Neutrophil (primary cell): ENCODE data around the gene PFN1.
A peak's percentile ranks its signal among the peaks of the same experiment; 100 is the strongest.
"Not testable (repeated sequence)": the region's sequence is repeated elsewhere in the genome, so short reads cannot be mapped to it uniquely, and the experiment has no call there.

ENCODE experiments used
- H3K27ac ChIP-seq: fragments of 200-600 bp; sonication (generic); 2 replicates; pipeline ENCODE4 v1.5.1; 2016; ENCODE audit warnings: mild to moderate bottlenecking, moderate library complexity
- H3K27me3 ChIP-seq: fragments of 200-600 bp; sonication (generic); 2 replicates; pipeline ENCODE4 v1.6.0; 2016; ENCODE audit warnings: mild to moderate bottlenecking
- H3K36me3 ChIP-seq: fragments of 200-600 bp; sonication (generic); 2 replicates; pipeline ENCODE4 v1.5.1; 2017
- H3K4me1 ChIP-seq, 2 experiments: fragments of 200-600 bp in 1 of 2; sonication (generic) in 1 of 2; 1 replicate in 1 of 2; 2 replicates in 1 of 2; pipeline versions ENCODE4 v1.5.1 to v1.6.1; 2013 to 2016; ENCODE audit warnings: low read depth in 1 of 2, low read length in 1 of 2, mild to moderate bottlenecking in 1 of 2, moderate library complexity in 1 of 2; ENCODE audit not compliant: control insufficient read depth in 1 of 2, insufficient read depth in 1 of 2
- H3K4me3 ChIP-seq, 2 experiments: fragments of 200-600 bp in 1 of 2; sonication (generic) in 1 of 2; 1 replicate in 1 of 2; 2 replicates in 1 of 2; pipeline ENCODE4 v1.5.1; 2013 to 2016; ENCODE audit warnings: low read depth in 1 of 2, low read length in 1 of 2, mild to moderate bottlenecking in 1 of 2, moderate library complexity in 1 of 2
- H3K9me3 ChIP-seq: fragments of 200-600 bp; sonication (generic); 2 replicates; pipeline ENCODE4 v1.5.1; 2016
- CTCF ChIP-seq: fragments of 200-600 bp; sonication (generic); IDR thresholded peaks from 2 replicates; pipeline ENCODE4 v1.5.1; 2016; ENCODE audit warnings: antibody characterized with exemption

The PFN1 gene

GRCh38 chr17:4921320-4921719 lies 27.0 kb downstream of the PFN1 start:
- Histone ChIP-seq H3K4me1 (peaks cover 9 to 11% of the 10 kb centered on the region in 2 experiments), H3K4me3 (no peak overlapping the region), H3K36me3 (no peaks in the 10 kb centered on the region), H3K27me3 (no peaks in the 10 kb centered on the region), H3K9me3 (no peaks in the 10 kb centered on the region), H3K27ac (no peak overlapping the region)
- TF ChIP-seq CTCF: no peak

- H3K9me3 ChIP-seq: no peaks in the 10 kb centered on the region
- TF ChIP-seq CTCF: no peak
- H3K27me3 ChIP-seq: no peaks in the 10 kb centered on the region
- H3K27ac ChIP-seq: peak overlapping the region; percentile 39
- peaks cover 9 to 11% of the 10 kb centered on the region in 2 experiments for H3K4me1 ChIP-seq
- H3K4me3 ChIP-seq: no peak overlapping the region
- no peaks in the 10 kb centered on the region for H3K36me3 ChIP-seq
These were observed 27.8 kb downstream of the PFN1 start for GRCh38 chr17:4920351-4921048.

- no peak for TF ChIP-seq CTCF
- Histone ChIP-seq H3K4me3 (no peak overlapping the region), H3K36me3 (no peaks in the 10 kb centered on the region), H3K27ac (peak overlapping the region; percentile 39), H3K4me1 (peaks cover 9 to 11% of the 10 kb centered on the region in 2 experiments), H3K9me3 (no peaks in the 10 kb centered on the region), H3K27me3 (no peaks in the 10 kb centered on the region)
These were observed 28.8 kb downstream of the PFN1 start for GRCh38 chr17:4919511-4920047.

GRCh38 chr17:4914551-4914950 lies 33.8 kb downstream of the PFN1 start:
- H3K9me3 ChIP-seq, H3K4me3 ChIP-seq, H3K4me1 ChIP-seq, H3K27ac ChIP-seq, H3K36me3 ChIP-seq, H3K27me3 ChIP-seq: not testable (repeated sequence)

GRCh38 chr17:4913994-4914393 lies 34.3 kb downstream of the PFN1 start:
- H3K4me3 ChIP-seq: no peak overlapping the region
- TF ChIP-seq CTCF: no peak
- no peaks in the 10 kb centered on the region for H3K9me3 ChIP-seq
- peaks cover 4 to 5% of the 10 kb centered on the region in 2 experiments for H3K4me1 ChIP-seq
- no peak overlapping the region for H3K27ac ChIP-seq
- no peaks in the 10 kb centered on the region for H3K36me3 ChIP-seq
- no peaks in the 10 kb centered on the region for H3K27me3 ChIP-seq

GRCh38 chr17:4908711-4909496 lies 39.4 kb downstream of the PFN1 start:
- H3K4me1 ChIP-seq: peaks cover 6 to 7% of the 10 kb centered on the region in 2 experiments
- TF ChIP-seq CTCF: peak; percentile 89
- no peak overlapping the region for H3K4me3 ChIP-seq
- H3K27ac ChIP-seq: peak overlapping the region; percentile 51
- peaks cover 25% of the 10 kb centered on the region for H3K27me3 ChIP-seq
- H3K36me3 ChIP-seq: no peaks in the 10 kb centered on the region
- H3K9me3 ChIP-seq: no peaks in the 10 kb centered on the region
